COR-L47 (cell line): ENCODE results near the gene RPL10.

ENCODE experiments used
- DNase-seq: peaks from one replicate; lab custom pipeline; 2025; lab: John Stamatoyannopoulos, UW

RPL10 gene

GRCh38 chrX:154397888-154398667 is at the start of gene RPL10:
Gene RPL10 (plus strand): TSS chrX:154398377. CDS start chrX:154398520, 143 bp downstream.
- DNase-seq, result peak; percentile 93

DNA sequence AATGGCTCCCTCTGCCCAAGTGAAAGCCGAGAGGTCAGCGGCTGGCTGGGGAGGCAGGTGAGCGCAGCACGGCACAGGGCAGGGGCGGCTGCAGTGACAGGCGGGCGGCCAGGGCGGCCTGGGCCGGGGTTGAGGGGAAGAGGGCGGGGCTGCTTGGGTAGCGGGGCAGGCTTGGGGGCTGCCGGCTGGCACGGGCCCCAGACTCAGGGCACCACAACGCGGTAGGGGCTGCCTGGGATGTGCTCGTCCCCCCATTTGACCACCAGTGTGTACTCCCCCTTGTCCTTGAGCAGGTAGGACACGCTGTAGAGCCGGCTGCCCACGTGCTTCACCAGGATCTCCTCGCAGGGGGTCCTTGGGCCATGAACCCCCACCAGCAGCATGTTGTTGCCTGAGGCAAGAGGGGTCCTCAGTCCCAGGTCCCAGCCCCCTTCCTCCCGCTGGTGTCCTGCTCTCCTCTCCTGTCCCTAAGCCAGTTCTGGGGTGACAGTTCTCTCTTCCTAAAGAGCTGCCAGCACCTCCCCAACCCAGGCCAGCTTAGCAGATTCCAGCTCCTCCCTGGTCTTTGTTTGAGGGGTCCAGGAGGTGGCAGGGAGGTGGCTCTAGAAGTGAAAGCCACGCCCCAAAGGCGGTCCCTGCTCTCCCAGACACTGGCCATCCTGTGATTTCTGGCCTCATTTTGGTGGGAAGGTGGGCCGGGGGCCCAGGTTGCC is 49.4 kb upstream of the RPL10 start:
- DNase-seq, result no peak

DNA sequence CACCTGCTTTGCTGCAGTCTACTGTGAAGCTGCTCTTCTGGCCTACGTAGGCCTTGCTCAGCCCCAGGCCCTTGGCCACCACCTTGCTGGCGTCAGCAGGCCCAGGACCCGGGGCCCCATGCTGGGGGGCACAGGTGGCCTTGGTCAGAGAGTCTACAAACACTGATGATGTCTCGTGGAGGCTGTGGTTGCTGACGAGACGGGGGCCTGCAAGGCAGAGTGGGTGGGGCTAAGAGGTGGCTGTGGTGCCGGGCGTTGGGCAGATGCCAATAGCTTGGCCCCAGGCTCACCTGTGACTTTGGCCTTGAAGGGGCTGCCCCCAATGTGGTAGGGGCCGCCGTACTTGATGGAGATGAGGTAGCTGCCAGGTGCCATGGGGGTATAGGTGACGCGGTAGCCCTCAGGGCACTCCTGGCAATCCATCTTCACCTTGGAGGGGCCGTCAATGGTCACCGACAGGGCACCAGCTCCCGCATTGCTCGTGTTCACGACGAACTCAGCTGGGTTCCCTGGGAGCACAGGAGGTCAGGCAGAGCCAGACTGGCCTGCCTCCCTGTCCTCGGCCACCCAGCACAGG is 48.7 kb upstream of the RPL10 start:
- DNase-seq, result no peak

- no peak for DNase-seq
Measured at GRCh38 chrX:154349979-154350378, 48.2 kb upstream of the RPL10 start.

DNA sequence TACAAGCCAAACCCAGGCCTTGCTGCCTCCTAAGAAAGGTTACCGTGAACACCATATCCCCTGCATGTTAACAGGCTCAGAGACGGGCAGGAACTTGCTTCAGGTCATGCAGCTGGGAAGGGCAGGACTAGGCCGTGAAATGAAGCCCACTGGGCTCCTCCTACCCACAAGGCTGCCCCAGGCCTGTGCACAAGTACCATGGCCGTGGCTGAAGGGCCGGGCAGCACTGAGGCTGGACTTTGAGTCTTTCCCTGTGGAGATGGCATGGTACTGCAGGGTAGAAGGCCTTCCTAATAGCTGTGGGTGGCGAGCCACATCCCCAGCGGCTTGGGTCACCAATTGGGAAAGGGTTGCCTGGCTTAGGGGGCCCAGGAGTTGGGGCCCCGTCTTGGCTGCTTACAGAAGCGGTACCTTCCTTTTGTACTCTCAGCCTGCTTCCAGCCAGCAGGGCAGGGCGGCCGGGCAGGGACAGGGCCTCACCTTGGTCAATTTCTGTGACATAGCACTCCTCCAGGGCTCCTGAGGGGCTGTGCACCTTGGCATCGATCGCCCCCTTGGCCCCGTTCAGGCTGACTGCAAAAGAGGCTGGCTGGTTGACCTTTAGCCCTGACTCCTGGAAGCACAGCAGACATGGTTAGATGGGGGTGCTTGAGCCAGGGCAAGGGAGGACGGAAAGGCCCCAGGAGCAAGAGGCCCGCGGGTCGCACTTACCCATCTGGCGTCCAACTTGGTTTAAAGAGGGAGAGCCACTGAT is 47.6 kb upstream of the RPL10 start:
- DNase-seq, result no peak

DNA sequence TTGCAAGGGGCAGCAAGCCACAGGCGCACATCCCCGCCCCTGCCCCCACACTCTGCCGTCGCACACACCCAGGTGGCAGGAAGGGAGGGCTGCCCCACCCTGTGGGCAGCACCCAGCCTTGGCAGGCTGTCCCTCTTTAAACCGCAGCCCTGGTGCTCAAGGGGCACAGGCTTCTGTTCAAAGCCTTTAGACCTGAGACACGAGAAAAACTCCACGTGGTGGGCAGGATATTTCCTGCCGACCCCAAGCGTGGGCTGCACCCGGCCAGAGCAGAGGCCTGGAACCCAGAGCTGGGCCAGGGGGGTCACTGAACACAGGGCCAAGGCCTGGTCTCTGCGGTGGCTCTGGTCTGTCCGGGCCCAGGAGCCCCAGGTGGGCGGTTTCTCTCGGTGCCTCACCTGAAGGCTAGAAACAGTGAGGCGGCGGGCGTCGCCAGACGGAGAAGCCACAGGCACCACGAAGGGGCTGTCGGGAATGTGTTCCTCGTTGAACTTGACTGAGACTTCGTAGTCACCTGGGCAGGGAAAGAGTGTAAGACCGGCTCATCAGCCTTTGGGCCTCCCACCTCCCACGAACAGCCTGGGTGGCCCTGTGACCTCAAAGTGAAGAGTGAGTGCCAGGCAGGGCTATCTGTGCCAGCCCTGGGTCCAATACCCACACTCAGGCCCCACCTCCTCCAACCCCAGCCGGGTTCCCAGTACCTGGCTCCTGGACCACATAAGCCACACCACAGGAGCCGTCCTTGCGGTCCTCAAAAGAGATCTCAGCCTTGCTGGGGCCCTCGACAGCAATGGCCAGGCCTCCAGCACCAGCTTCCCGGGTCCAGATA is 46.8 kb upstream of the RPL10 start:
- no peak for DNase-seq

DNA sequence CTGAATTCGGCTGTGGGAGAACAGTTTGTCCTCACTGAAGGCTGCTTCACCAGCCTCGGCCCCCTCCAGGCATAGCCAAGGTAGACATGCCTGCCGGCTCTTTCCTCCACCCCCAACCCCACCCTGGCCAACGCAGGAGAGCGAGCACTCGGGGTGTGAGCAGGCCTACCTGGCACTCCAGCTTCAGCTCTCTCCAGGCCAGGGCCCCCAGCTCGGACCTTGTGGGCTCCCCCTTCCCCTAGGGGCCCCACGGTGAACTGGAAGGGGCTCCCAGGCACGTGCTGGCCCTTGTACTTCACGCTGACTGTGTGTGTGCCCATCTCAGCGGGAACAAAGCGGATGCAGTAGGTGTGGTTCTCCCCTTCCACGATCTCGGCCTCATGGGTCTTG is 46.2 kb upstream of the RPL10 start:
- no peak for DNase-seq

GRCh38 chrX:154352466-154352865 is 45.7 kb upstream of the RPL10 start:
- DNase-seq, result no peak

GRCh38 chrX:154353172-154353843 is 44.9 kb upstream of the RPL10 start:
- no peak for DNase-seq

- no peak for DNase-seq
Measured at GRCh38 chrX:154354013-154354412, 44.2 kb upstream of the RPL10 start.

GRCh38 chrX:154354516-154354915 is 43.7 kb upstream of the RPL10 start:
- DNase-seq, result no peak

DNA sequence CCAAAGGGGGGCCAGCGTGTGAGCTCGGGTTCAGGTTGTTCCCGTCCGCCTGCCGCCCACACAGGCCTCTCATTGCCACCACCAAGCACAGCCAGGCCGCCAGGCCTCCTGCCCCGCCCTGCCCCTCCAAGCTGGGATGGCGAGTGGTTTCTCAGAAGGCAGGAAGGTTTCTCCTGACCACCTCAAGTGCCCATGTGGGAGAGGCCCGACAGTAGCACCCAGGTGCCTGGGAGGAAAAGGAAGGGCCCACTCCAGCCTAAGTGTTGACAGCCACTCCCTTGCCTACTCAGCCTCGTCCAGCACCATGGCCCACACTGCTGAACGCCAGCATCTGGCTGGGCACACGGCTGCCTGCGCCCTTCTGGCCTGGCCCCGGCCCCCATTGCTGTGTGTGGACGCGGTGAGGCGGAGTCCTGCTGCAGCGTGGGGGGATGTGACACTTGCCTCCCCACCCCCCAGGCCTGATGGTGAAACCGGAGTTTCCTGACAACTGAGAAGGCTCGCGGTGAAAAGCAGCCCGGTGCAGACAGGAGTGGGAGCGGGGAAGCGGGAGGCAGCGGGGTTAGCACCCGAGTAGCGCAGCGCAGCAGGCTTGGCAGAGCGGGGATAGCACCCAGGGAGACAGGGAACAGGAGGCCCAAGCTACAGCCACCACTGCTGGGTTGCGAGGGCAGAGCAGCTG is 42.9 kb upstream of the RPL10 start:
- no peak for DNase-seq

- no peak for DNase-seq
Measured at GRCh38 chrX:154355776-154356140, 42.4 kb upstream of the RPL10 start.

DNA sequence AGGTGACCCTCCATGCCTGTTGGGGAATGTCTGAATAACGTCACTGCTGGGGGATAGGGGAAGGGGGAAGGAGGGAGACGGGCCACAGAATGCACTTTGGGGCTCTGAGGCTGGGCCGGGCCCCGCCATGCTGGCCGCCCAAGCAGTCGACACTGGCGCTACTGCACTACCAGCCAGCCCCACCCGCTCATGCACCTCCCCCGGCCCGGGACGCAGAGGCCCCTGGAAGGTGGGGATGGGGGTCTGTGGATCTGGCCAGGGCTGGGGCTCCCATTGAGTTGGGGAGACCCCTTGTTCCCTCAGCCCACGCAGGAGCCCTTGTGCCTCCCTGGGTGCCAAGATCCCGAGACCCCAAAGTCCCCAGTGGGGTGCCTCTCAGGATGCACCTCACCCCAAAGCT is 41.6 kb upstream of the RPL10 start:
- no peak for DNase-seq

DNA sequence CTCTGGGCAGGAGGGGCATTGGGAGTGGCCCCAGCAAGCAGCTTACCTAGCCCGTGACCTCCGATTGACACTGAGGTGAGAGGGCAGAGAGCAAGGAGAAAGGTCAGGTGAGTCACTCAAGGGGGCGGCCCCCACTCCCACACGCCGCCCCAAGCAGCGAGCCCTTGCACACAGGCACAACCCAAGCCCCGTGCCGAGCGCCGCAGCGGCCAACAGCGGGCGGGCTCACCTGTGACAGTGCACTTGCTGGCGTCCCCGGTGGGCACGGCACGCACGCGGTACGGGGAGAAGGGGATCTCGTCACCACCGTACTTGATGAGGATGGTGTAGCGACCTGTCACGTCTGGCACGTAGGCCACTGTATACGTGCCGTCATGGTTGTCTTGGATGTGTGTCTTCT is 41.0 kb upstream of the RPL10 start:
- DNase-seq, result no peak

DNA sequence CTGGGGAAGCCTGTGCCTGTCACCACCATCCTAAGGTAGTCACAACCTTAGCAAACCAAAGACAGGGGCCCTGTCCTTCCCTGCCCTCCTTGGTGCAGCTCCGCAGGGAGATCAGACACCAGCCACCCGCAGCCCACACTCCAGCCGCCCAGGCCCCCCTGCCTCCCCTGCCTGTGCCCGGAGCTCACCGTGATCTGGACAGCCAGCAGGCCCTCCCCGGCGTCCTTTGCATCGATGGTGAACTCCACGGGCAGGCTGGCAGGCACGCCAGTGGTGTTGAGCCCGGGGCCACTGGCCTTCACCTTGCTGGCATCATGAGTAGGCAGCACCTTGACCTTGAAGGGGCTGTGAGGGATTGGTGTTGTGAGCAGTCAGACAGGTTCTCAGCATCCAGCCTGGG is 40.2 kb upstream of the RPL10 start:
- DNase-seq, result no peak

DNA sequence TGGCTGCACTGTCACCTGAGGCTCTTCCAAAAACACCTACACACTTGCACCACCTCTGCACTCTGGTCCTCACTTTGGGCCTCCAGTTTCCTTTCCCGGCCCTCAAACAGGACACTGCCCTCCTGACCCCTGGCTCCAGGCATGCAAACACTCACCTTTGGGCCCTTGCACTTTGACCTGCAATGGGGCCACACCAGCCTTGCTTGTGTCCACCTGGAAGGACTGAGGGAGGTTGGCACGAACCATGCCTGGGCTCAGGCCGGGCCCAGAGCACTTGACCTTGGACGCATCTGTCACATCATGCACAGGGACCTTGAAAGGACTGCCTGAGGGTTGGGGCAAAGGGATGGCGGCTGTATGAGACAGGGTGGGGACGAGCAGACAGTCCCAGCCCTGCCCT is 39.3 kb upstream of the RPL10 start:
- DNase-seq, result no peak

DNA sequence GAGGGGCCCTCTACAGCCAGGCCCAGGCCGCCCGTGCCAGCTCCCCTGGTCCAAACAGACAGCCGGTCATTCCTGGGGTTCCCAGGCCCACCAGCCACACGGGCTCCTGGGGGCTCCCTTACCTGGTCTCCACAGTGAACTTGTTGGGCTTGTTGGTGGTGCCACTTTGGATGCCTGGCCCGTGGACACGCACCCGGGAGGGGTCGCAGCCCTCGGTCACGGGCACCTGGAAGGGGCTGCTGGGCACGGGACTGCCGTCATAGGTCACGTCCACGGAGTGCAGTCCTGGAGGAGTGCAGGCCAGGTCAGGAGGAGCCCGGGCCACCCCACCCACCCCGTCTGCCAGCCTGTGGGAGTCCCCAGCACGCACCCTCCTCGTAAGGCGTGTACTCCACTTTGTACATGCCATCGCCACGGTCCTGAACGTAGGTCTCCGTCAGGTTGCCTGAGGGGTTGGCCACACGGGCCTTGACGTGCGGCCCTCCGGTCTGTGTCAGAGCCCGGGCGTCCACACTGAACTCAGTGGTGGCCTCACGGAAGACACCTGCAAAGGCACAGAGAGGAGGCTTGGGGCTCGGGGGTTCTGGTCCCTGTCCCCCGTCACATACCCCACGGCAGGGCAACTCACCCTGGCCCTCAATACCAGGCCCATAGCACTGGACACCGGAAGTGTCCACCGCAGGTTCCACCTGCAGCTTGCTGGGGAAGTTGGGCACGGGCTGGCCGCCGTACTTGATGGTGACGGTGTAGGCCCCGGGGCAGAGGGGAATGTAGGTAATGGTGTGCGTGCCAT is 38.6 kb upstream of the RPL10 start:
- no peak for DNase-seq

GRCh38 chrX:154360155-154360713 is 37.9 kb upstream of the RPL10 start:
- no peak for DNase-seq
